HepG2 (cell line): ENCODE data around the gene RABEP1. TPM values are rescaled to one million over a fixed set of nuclear protein-coding genes. Genes with fewer than 3 reads are reported as not detected.
A peak's percentile ranks its signal among the peaks of the same experiment; 100 is the strongest.

Experiments used
- ATAC-seq: fragments of 200-7000 bp; cut with Tn5 transposase; 3 replicates; pipeline ENCODE4 v1.9.1; 2020; ENCODE audit warnings: mild to moderate bottlenecking, moderate library complexity
- BruUV-seq: library from RNA; stranded (reverse); fragments of 400-500 nt; replicated peaks from 2 replicates; lab custom pipeline; 2021; lab: Mats Ljungman, UMichigan
- CTCF ChIA-PET: fragments of 300-600 bp; formaldehyde crosslinking; extraction: SDS; loops from one replicate; lab custom pipeline; 2021; ENCODE audit warnings: low total read pairs, inconsistent platforms, low intra/inter-chr PET ratio; lab: Yijun Ruan, JAX
- POLR2A ChIA-PET: fragments of 350-600 bp; sonication (Branson Sonifier 250); formaldehyde crosslinking; loops from one replicate; lab custom pipeline; 2020; ENCODE audit warnings: antibody characterized with exemption, inconsistent platforms; lab: Yijun Ruan, JAX
- DNase-seq: peaks from one replicate; pipeline ENCODE4 v3.0.0-alpha.2; 2015; ENCODE audit warnings: low spot score
- FAIRE-seq: peaks from 3 replicates; lab custom pipeline; 2011; peaks lifted over from hg19 to GRCh38; lab: Jason Lieb, UNC
- H2AFZ ChIP-seq: one replicate; pipeline ENCODE4 v1.6.1; 2011; ENCODE audit warnings: low read length, inconsistent platforms
- H3K27ac ChIP-seq: fragments of 300-600 bp; 3 replicates; pipeline ENCODE4 v1.8.0; 2011; ENCODE audit warnings: mixed run types, mild to moderate bottlenecking, mixed read lengths, low read length, inconsistent platforms; ENCODE audit not compliant: insufficient read depth; ENCODE audit errors: extremely low read length
- H3K27me3 ChIP-seq, 2 experiments: fragments of 200-600 bp in 1 of 2; 2 replicates in 1 of 2; 3 replicates in 1 of 2; pipeline versions ENCODE4 v1.6.0 to v1.8.0; 2011; ENCODE audit warnings: low read length in 2 of 2, mild to moderate bottlenecking in 2 of 2, moderate library complexity in 2 of 2, inconsistent platforms in 1 of 2; ENCODE audit not compliant: insufficient read depth in 2 of 2, control insufficient read depth in 1 of 2
- H3K36me3 ChIP-seq, 2 experiments: fragments of 200-600 bp in 1 of 2; replicated peaks in 1 of 2; 2 replicates in 1 of 2; 3 replicates in 1 of 2; pipeline versions ENCODE4 v1.5.1 to v1.8.0; 2011; ENCODE audit warnings: low read length in 2 of 2, inconsistent platforms in 1 of 2; ENCODE audit not compliant: insufficient read depth in 2 of 2, control insufficient read depth in 1 of 2
- H3K4me1 ChIP-seq: 2 replicates; pipeline ENCODE4 v1.5.1; 2012; ENCODE audit warnings: low read length, inconsistent platforms; ENCODE audit not compliant: insufficient read depth
- H3K4me2 ChIP-seq: 2 replicates; pipeline ENCODE4 v1.6.0; 2011; ENCODE audit warnings: low read depth, low read length, inconsistent platforms
- H3K4me3 ChIP-seq, 3 experiments: fragments of 200-600 bp in 1 of 3; sonication (generic), shearing (Covaris generic) in 1 of 3; replicated peaks in 1 of 3; 2 replicates each; pipeline ENCODE4 v1.5.1; 2011 to 2016; ENCODE audit warnings: low read length in 3 of 3, inconsistent platforms in 2 of 3, low read depth in 2 of 3, mild to moderate bottlenecking in 2 of 3, control low read depth in 1 of 3, mixed read lengths in 1 of 3; ENCODE audit not compliant: insufficient read depth in 1 of 3
- H3K79me2 ChIP-seq: one replicate; pipeline ENCODE4 v1.6.1; 2011; ENCODE audit warnings: low read length, inconsistent platforms; ENCODE audit not compliant: insufficient read depth
- H3K9ac ChIP-seq: 2 replicates; pipeline ENCODE4 v1.6.0; 2011; ENCODE audit warnings: mild to moderate bottlenecking, low read depth, low read length, inconsistent platforms; ENCODE audit not compliant: insufficient read depth
- H3K9me3 ChIP-seq: 2 replicates; pipeline ENCODE4 v1.5.1; 2012; ENCODE audit warnings: mild to moderate bottlenecking, low read length
- H4K20me1 ChIP-seq: 2 replicates; pipeline ENCODE4 v1.6.0; 2011; ENCODE audit warnings: inconsistent platforms, mild to moderate bottlenecking, low read length, moderate library complexity; ENCODE audit not compliant: insufficient read depth
- CSRNP1 ChIP-seq: sonication (generic); formaldehyde crosslinking; IDR thresholded peaks from 2 replicates; pipeline ENCODE4 v1.8.1; 2023; ENCODE audit warnings: mild to moderate bottlenecking, missing genetic modification reagents
- REST ChIP-seq, 2 experiments: IDR thresholded peaks; 2 replicates each; pipeline ENCODE4 v1.6.1; 2011 to 2012; ENCODE audit warnings: low read length in 2 of 2, borderline replicate concordance in 1 of 2, low read depth in 1 of 2, mild to moderate bottlenecking in 1 of 2, moderate library complexity in 1 of 2
- SAP130 ChIP-seq: IDR thresholded peaks from 2 replicates; pipeline ENCODE4 v1.6.1; 2016; ENCODE audit warnings: low read depth
- SP5 ChIP-seq: IDR thresholded peaks from 2 replicates; pipeline ENCODE4 v1.6.1; 2016; ENCODE audit warnings: low read depth, borderline replicate concordance
- ZBTB40 ChIP-seq, 2 experiments: fragments of 450-650 bp in 1 of 2; sonication (generic) in 1 of 2; formaldehyde crosslinking in 1 of 2; IDR thresholded peaks; 2 replicates each; pipeline versions ENCODE4 v1.6.1 to v1.8.0; 2016 to 2022; ENCODE audit warnings: antibody characterized with exemption in 1 of 2, mild to moderate bottlenecking in 1 of 2, missing genetic modification reagents in 1 of 2
- ZNF362 ChIP-seq: sonication (generic); formaldehyde crosslinking; IDR thresholded peaks from 2 replicates; pipeline ENCODE4 v1.4.0; 2020; ENCODE audit warnings: missing genetic modification reagents, mild to moderate bottlenecking, borderline replicate concordance
- ZNF557 ChIP-seq: sonication (generic); formaldehyde crosslinking; IDR thresholded peaks from 2 replicates; pipeline ENCODE4 v1.4.0; 2020; ENCODE audit warnings: missing genetic modification reagents
- WGBS: methylation state at CpG from one replicate; pipeline ENCODE4 v1.1.6; 2017; ENCODE audit warnings: low lambda C conversion rate; 5-methylcytosine and 5-hydroxymethylcytosine counted together
- in situ Hi-C: cut with HindIII; loops from 2 replicates; pipeline ENCODE4 v1.10.0; 2017; ENCODE audit warnings: low pct_unique_long_range_greater_than_20kb; ENCODE audit not compliant: extremely low pct_ligation_motif_present
- intact Hi-C: fragments of 100-400 bp; cut with micrococcal nuclease; formaldehyde crosslinking; loops from one replicate; pipeline ENCODE4 v1.10.0; 2022; ENCODE audit not compliant: unreplicated experiment
- polyA plus RNA-seq, 8 experiments: library from polyadenylated mRNA; depleted of rRNA in 3 of 8; stranded (reverse) in 7 of 8; unstranded in 1 of 8; fragments of >200 nt; fragmentation: Illumina TruSeq in 4 of 8; extraction: Trizol in 4 of 8; gene quantifications; 2 replicates each; pipeline versions ENCODE4 v1.2.1 to v1.2.3, GENCODE V29; 2011 to 2016; ENCODE audit warnings: low read depth in 4 of 8, missing spikeins in 1 of 8, mixed read lengths in 1 of 8; ENCODE audit not compliant: insufficient read depth in 1 of 8
- total RNA-seq, 5 experiments: library from RNA; depleted of rRNA; stranded (reverse); fragments of >200 nt; fragmentation: Illumina TruSeq; extraction: Trizol; gene quantifications; 2 replicates each; pipeline ENCODE4 v1.2.3, GENCODE V29; 2016; ENCODE audit warnings: low read depth in 1 of 5

RABEP1 gene
- total and polyA plus RNA-seq, 2 of the 13 experiments (the other 11 are each of a cell fraction or from before 2014, with no cell fraction given): 13.7 to 41.5 TPM

- Histone ChIP-seq H3K4me3 (no peak overlapping the region), H2AFZ (no peak overlapping the region), H3K27ac (no peak overlapping the region), H3K4me1 (peaks cover 31% of the 10 kb centered on the region), H3K9me3 (no peaks in the 10 kb centered on the region), H3K27me3 (no peaks in the 10 kb centered on the region), H4K20me1 (no peaks in the 10 kb centered on the region; the same call in 1 of the 2 replicates), H3K9ac (no peak overlapping the region), H3K4me2 (peak overlapping the region; percentile 37; the same call in 1 of the 2 replicates), H3K79me2 (no peaks in the 10 kb centered on the region), H3K36me3 (no peaks in the 10 kb centered on the region)
- BruUV-seq: no TSS peak
- ATAC-seq (peak; percentile 43), DNase-seq (no peak), FAIRE-seq (no peak)
- ChIA-PET CTCF (no interaction called here), POLR2A (no interaction called here)
- WGBS: 22% methylated on average over 3 of the region's 3 CpGs
- in situ Hi-C loops: no loop called here
- intact Hi-C loops: no loop called here
- TF ChIP-seq ZBTB40 (IDR thresholded peaks at IDR 0.05): no peak
- TF ChIP-seq ZBTB40 (CRISPR knock-in tag; IDR thresholded peaks at IDR 0.05): 0 out of 2 replicates have a peak, but pooled peaks have one; percentile 38
- no peak for TF ChIP-seq ZNF557 (CRISPR knock-in tag)
- 0 out of 2 replicates have a peak, but pooled peaks have one; percentile 13 for TF ChIP-seq ZNF362
- no peak for TF ChIP-seq CSRNP1 (CRISPR knock-in tag)
- TF ChIP-seq REST (IDR thresholded peaks at IDR 0.05; ENCODE audit: borderline replicate concordance in 1 of 2, low read depth in 1 of 2, low read length in 2 of 2): no peak
- TF ChIP-seq SAP130 (CRISPR knock-in tag): 0 out of 2 replicates have a peak, but pooled peaks have one; percentile 15
- no peak for TF ChIP-seq SP5 (CRISPR knock-in tag)
Measured at GRCh38 chr17:5264893-5265292, 17.2 kb upstream of the RABEP1 start.
